Lower leg skin (tissue), 4 donors: ENCODE results near the gene CNDP2. TPM values are rescaled to one million over a fixed set of nuclear protein-coding genes. Genes with fewer than 3 reads are reported as not detected.

Source experiments
- DNase-seq, 2 donors: peaks; one replicate each; pipeline ENCODE4 v3.0.0-alpha.2; 2019; ENCODE audit warnings: low spot score in 2 of 2
- H3K4me3 ChIP-seq: fragments of 200-600 bp; sonication (generic); 2 replicates; pipeline ENCODE4 v1.5.1; 2017; ENCODE audit warnings: mild to moderate bottlenecking, low read depth; ENCODE audit not compliant: poor library complexity, severe bottlenecking
- CTCF ChIP-seq, 3 donors: fragments of 450-650 bp; IDR thresholded peaks; one replicate each; pipeline ENCODE4 v1.5.1; 2016; ENCODE audit warnings: antibody characterized with exemption in 3 of 3, mild to moderate bottlenecking in 3 of 3, moderate library complexity in 2 of 3
- POLR2A ChIP-seq, 2 donors: fragments of 450-650 bp; IDR thresholded peaks; one replicate each; pipeline ENCODE4 v1.6.1; 2016 to 2017; ENCODE audit warnings: antibody characterized with exemption in 2 of 2, mild to moderate bottlenecking in 1 of 2, moderate library complexity in 1 of 2
- WGBS, 2 donors: methylation state at CpG; one replicate each; pipeline ENCODE4 v1.1.5; 2018; 5-methylcytosine and 5-hydroxymethylcytosine counted together
- intact Hi-C: fragments of 100-400 bp; cut with DNase I; formaldehyde crosslinking; loops from one replicate; pipeline ENCODE4 v1.15.0; 2023; ENCODE audit warnings: low total_unique reads
- total RNA-seq, 4 donors: library from RNA; depleted of rRNA; stranded (reverse); fragments of >200 nt; gene quantifications; one replicate each; pipeline ENCODE4 v1.1.0, GENCODE V29; 2016

CNDP2 gene
- total RNA-seq, 4 donors from 2014 or later, result 56.0 to 78.2 (median 73.0) TPM

- TF ChIP-seq CTCF (IDR thresholded peaks at IDR 0.05) (no peak), POLR2A (IDR thresholded peaks at IDR 0.05) (no peak)
- no peak for DNase-seq
- intact Hi-C loops, result no loop called here
- no peak overlapping the region for H3K4me3 ChIP-seq
- 55 to 86% methylated on average over 1 of the region's 1 CpG for WGBS, 2 donors
Measured at GRCh38 chr18:74528478-74528877, 32.3 kb downstream of the CNDP2 start.

- WGBS, 2 donors, result 79 to 82% methylated on average over 3 of the region's 3 CpGs
- H3K4me3 ChIP-seq, result no peak overlapping the region
- no peak for DNase-seq
- intact Hi-C loops, result no loop called here
- no peak for TF ChIP-seq CTCF (IDR thresholded peaks at IDR 0.05)
- TF ChIP-seq POLR2A (IDR thresholded peaks at IDR 0.05), result no peak
Measured at GRCh38 chr18:74528913-74529312, 32.8 kb downstream of the CNDP2 start.

GRCh38 chr18:74529378-74529777 is 33.2 kb downstream of the CNDP2 start:
- DNase-seq, result peak in 1 of 2 donors; percentile 4
- TF ChIP-seq POLR2A (IDR thresholded peaks at IDR 0.05) (no peak), CTCF (IDR thresholded peaks at IDR 0.05) (no peak)
- no peak overlapping the region for H3K4me3 ChIP-seq
- 81 to 83% methylated on average over 6 of the region's 6 CpGs for WGBS, 2 donors
- intact Hi-C loops, result no loop called here

GRCh38 chr18:74529811-74530583 is 33.8 kb downstream of the CNDP2 start:
- intact Hi-C loops, result no loop called here
- no peak for TF ChIP-seq CTCF (IDR thresholded peaks at IDR 0.05)
- no peak for TF ChIP-seq POLR2A (IDR thresholded peaks at IDR 0.05)
- no peak overlapping the region for H3K4me3 ChIP-seq
- DNase-seq, result peak in 1 of 2 donors; percentile 79
- WGBS, 2 donors, result 93 to 94% methylated on average over 21 to 23 of the region's 25 CpGs

GRCh38 chr18:74530584-74530862 is 34.4 kb downstream of the CNDP2 start:
- no peak for TF ChIP-seq CTCF (IDR thresholded peaks at IDR 0.05)
- no peak for TF ChIP-seq POLR2A (IDR thresholded peaks at IDR 0.05)
- DNase-seq, result no peak
- intact Hi-C loops, result no loop called here
- 81 to 83% methylated on average over 6 of the region's 6 CpGs for WGBS, 2 donors
- H3K4me3 ChIP-seq, result no peak overlapping the region

GRCh38 chr18:74531043-74531442 is 34.9 kb downstream of the CNDP2 start:
- no peak overlapping the region for H3K4me3 ChIP-seq
- peak in 1 of 2 donors; percentile 40 for DNase-seq
- WGBS, 2 donors, result 77 to 84% methylated on average over 7 of the region's 7 CpGs
- intact Hi-C loops, result no loop called here
- TF ChIP-seq CTCF (IDR thresholded peaks at IDR 0.05) (no peak), POLR2A (IDR thresholded peaks at IDR 0.05) (no peak)
